K562 (cell line): ENCODE results near the gene TTLL11. TPM values are rescaled to one million over a fixed set of nuclear protein-coding genes. Genes with fewer than 3 reads are reported as not detected.

Experiments used
- ATAC-seq: fragments of 200-7000 bp; cut with Tn5 transposase; 3 replicates; pipeline ENCODE4 v1.9.1; 2020; ENCODE audit warnings: moderate library complexity
- BruUV-seq: library from RNA; stranded (reverse); fragments of 400-500 nt; replicated peaks from 2 replicates; lab custom pipeline; 2021; lab: Mats Ljungman, UMichigan
- CTCF ChIA-PET: fragments of 300-600 bp; formaldehyde crosslinking; extraction: SDS; loops from one replicate; lab custom pipeline; 2021; ENCODE audit warnings: low intra/inter-chr PET ratio; lab: Yijun Ruan, JAX
- POLR2A ChIA-PET: fragments of 300-600, 350-650 bp; sonication (Branson Sonifier 250); formaldehyde crosslinking; extraction: SDS; loops from one replicate; lab custom pipeline; 2021; ENCODE audit warnings: antibody characterized with exemption, inconsistent platforms; lab: Yijun Ruan, JAX
- DNase-seq, 4 experiments: peaks; one replicate each; pipeline versions ENCODE4 v3.0.0 to v3.0.0-alpha.2; 2011 to 2018; ENCODE audit warnings: low spot score in 3 of 4, mixed read lengths in 3 of 4; ENCODE audit errors: extremely low read depth in 1 of 4
- FAIRE-seq: peaks from 2 replicates; lab custom pipeline; 2011; peaks lifted over from hg19 to GRCh38; lab: Jason Lieb, UNC
- H2AFZ ChIP-seq: 2 replicates; pipeline ENCODE4 v1.6.0; 2011; ENCODE audit warnings: low read depth, low read length, control low read depth, inconsistent platforms
- H3K27ac ChIP-seq: fragments of 200-600 bp; 3 replicates; pipeline ENCODE4 v1.8.0; 2011; ENCODE audit warnings: low read depth, mild to moderate bottlenecking, control low read depth, inconsistent platforms, low read length, moderate library complexity, mixed read lengths; ENCODE audit errors: extremely low read depth
- H3K27me3 ChIP-seq, 2 experiments: fragments of 300-600 bp in 1 of 2; 2 replicates in 1 of 2; 3 replicates in 1 of 2; pipeline versions ENCODE4 v1.6.0 to v1.8.0; 2011; ENCODE audit warnings: inconsistent platforms in 2 of 2, low read length in 2 of 2, mild to moderate bottlenecking in 1 of 2, mixed read lengths in 1 of 2, moderate library complexity in 1 of 2; ENCODE audit not compliant: control insufficient read depth in 2 of 2, insufficient read depth in 2 of 2
- H3K36me3 ChIP-seq: fragments of 300-600 bp; 3 replicates; pipeline ENCODE4 v1.8.0; 2011; ENCODE audit warnings: mild to moderate bottlenecking, low read length, inconsistent platforms; ENCODE audit not compliant: control insufficient read depth, insufficient read depth
- H3K4me1 ChIP-seq, 2 experiments: fragments of 200-600 bp in 1 of 2; replicated peaks in 1 of 2; 2 replicates in 1 of 2; 3 replicates in 1 of 2; pipeline versions ENCODE4 v1.5.1 to v1.8.0; 2011; ENCODE audit warnings: inconsistent platforms in 2 of 2, low read length in 2 of 2, mild to moderate bottlenecking in 1 of 2, mixed read lengths in 1 of 2, moderate library complexity in 1 of 2; ENCODE audit not compliant: control insufficient read depth in 2 of 2, insufficient read depth in 2 of 2
- H3K4me2 ChIP-seq: 2 replicates; pipeline ENCODE4 v1.6.1; 2011; ENCODE audit warnings: low read length, control low read depth, inconsistent platforms, mixed read lengths; ENCODE audit not compliant: insufficient read depth
- H3K4me3 ChIP-seq: fragments of 200-600 bp; sonication (generic), shearing (Covaris generic); 2 replicates; pipeline ENCODE4 v1.5.1; 2016; ENCODE audit warnings: control low read depth, inconsistent platforms
- H3K79me2 ChIP-seq: fragments of 200-600 bp; 3 replicates; pipeline ENCODE4 v1.8.0; 2011; ENCODE audit warnings: low read length, inconsistent platforms; ENCODE audit not compliant: control insufficient read depth, insufficient read depth
- H3K9ac ChIP-seq, 2 experiments: 2 replicates each; pipeline versions ENCODE4 v1.6.0 to v1.6.1; 2011; ENCODE audit warnings: low read depth in 2 of 2, low read length in 2 of 2, control low read depth in 1 of 2, inconsistent platforms in 1 of 2, mild to moderate bottlenecking in 1 of 2, mixed read lengths in 1 of 2; ENCODE audit not compliant: insufficient read depth in 1 of 2
- H3K9me1 ChIP-seq: one replicate; pipeline ENCODE4 v1.6.0; 2011; ENCODE audit warnings: inconsistent platforms, mild to moderate bottlenecking, low read length, moderate library complexity; ENCODE audit not compliant: control insufficient read depth, insufficient read depth
- H3K9me3 ChIP-seq: replicated peaks from 2 replicates; pipeline ENCODE4 v1.5.1; 2011; ENCODE audit warnings: low read depth, low read length, inconsistent platforms; ENCODE audit not compliant: control insufficient read depth, insufficient read depth
- H4K20me1 ChIP-seq: replicated peaks from 2 replicates; pipeline ENCODE4 v1.6.1; 2011; ENCODE audit warnings: low read length, inconsistent platforms, mixed read lengths; ENCODE audit not compliant: control insufficient read depth, insufficient read depth
- CREBBP ChIP-seq: IDR thresholded peaks from one replicate; pipeline ENCODE4 v1.6.1; 2012; ENCODE audit warnings: low read depth, mild to moderate bottlenecking, control low read depth, inconsistent platforms, low read length
- HMG20A ChIP-seq: fragments of 450-650 bp; formaldehyde crosslinking; conservative IDR thresholded peaks from 2 replicates; pipeline ENCODE4 v1.4.0; 2020; ENCODE audit warnings: mild to moderate bottlenecking, mixed read lengths
- HOMEZ ChIP-seq: fragments of 250-450 bp; sonication (Bioruptor Pico); IDR thresholded peaks from 2 replicates; pipeline ENCODE4 v1.4.0; 2020; ENCODE audit warnings: mild to moderate bottlenecking, moderate library complexity
- NBN ChIP-seq: fragments of 450-650 bp; IDR thresholded peaks from 2 replicates; pipeline ENCODE4 v1.6.1; 2016; ENCODE audit warnings: low read depth, mild to moderate bottlenecking
- PREB ChIP-seq: sonication (generic); formaldehyde crosslinking; IDR thresholded peaks from 2 replicates; pipeline ENCODE4 v1.8.1; 2023; ENCODE audit warnings: mild to moderate bottlenecking, missing genetic modification reagents
- PTTG1 ChIP-seq: fragments of 450-650 bp; IDR thresholded peaks from 2 replicates; pipeline ENCODE4 v1.6.1; 2016; ENCODE audit warnings: low read depth, mild to moderate bottlenecking, missing genetic modification characterization, missing compliant biosample characterization
- TCF3 ChIP-seq: sonication (generic); formaldehyde crosslinking; IDR thresholded peaks from 2 replicates; pipeline ENCODE4 v1.4.0; 2020; ENCODE audit warnings: mild to moderate bottlenecking, missing genetic modification reagents
- ZNF253 ChIP-seq: fragments of 250-450 bp; sonication (Bioruptor Pico); conservative IDR thresholded peaks from 2 replicates; pipeline ENCODE4 v1.6.1; 2021; ENCODE audit warnings: mild to moderate bottlenecking
- ZNF41 ChIP-seq: fragments of 250-450 bp; sonication (Bioruptor Pico); conservative IDR thresholded peaks from 2 replicates; pipeline ENCODE4 v1.4.0; 2020; ENCODE audit warnings: mild to moderate bottlenecking
- ZNF583 ChIP-seq: fragments of 250-450 bp; sonication (Bioruptor Pico); IDR thresholded peaks from 2 replicates; pipeline ENCODE4 v1.4.0; 2020
- WGBS: fragments of 100-300 bp; shearing (Covaris generic); methylation state at CpG from one replicate; pipeline ENCODE4 v1.1.6; 2016; ENCODE audit warnings: low coverage, mixed read lengths; ENCODE audit not compliant: insufficient coverage; ENCODE audit errors: missing lambda C conversion rate; 5-methylcytosine and 5-hydroxymethylcytosine counted together
- in situ Hi-C: fragments of 300-500 bp; cut with MboI; formaldehyde crosslinking; loops from 4 replicates; pipeline ENCODE4 v1.15.0; 2018; ENCODE audit warnings: inconsistent platforms, mixed read lengths
- intact Hi-C: fragments of 100-400 bp; cut with micrococcal nuclease; formaldehyde crosslinking; loops from 2 replicates; pipeline ENCODE4 v1.14.2; 2022
- polyA plus RNA-seq, 8 experiments: library from polyadenylated mRNA; depleted of rRNA in 4 of 8; stranded (reverse) in 5 of 8; unstranded in 3 of 8; fragments of >200 nt; fragmentation: Nextera tagmentation in 2 of 8; fragmentation: Illumina TruSeq in 1 of 8; extraction: Ambion mirVana in 2 of 8; extraction: Trizol in 1 of 8; gene quantifications; 2 replicates each; pipeline versions ENCODE4 v1.2.1 to v1.2.3, GENCODE V29; 2011 to 2014; ENCODE audit warnings: inconsistent platforms in 1 of 8, missing spikeins in 1 of 8
- total RNA-seq, 7 experiments: library from RNA; depleted of rRNA in 6 of 7; stranded (reverse); fragments of >200 nt in 6 of 7; fragmentation: Illumina TruSeq in 2 of 7; extraction: Trizol in 2 of 7; gene quantifications; 2 replicates each; pipeline versions ENCODE4 v1.2.1 to v1.2.3, GENCODE V29; 2011 to 2021; ENCODE audit warnings: low replicate concordance in 1 of 7

The TTLL11 gene
- total and polyA plus RNA-seq, 9 of the 15 experiments (the other 6 are each of a cell fraction or from before 2014, with no cell fraction given), result 0.83 to 4.4 (median 2.7) TPM

- TF ChIP-seq PREB (CRISPR knock-in tag) (no peak), TCF3 (CRISPR knock-in tag) (no peak), HOMEZ (CRISPR knock-in tag) (no peak), ZNF253 (no peak), CREBBP (no peak), ZNF583 (CRISPR knock-in tag) (no peak), NBN (no peak)
- TF ChIP-seq, all 486 proteins: peak for 0
Measured at GRCh38 chr9:121852241-121852640, 240.9 kb downstream of the TTLL11 start (continued).

- Histone ChIP-seq H3K27me3 (peaks cover 8 to 35% of the 10 kb centered on the region in 2 experiments), H2AFZ (no peak overlapping the region), H3K4me2 (no peak overlapping the region), H3K9me3 (no peaks in the 10 kb centered on the region), H4K20me1 (no peaks in the 10 kb centered on the region), H3K4me3 (no peak overlapping the region), H3K4me1 (no peaks in the 10 kb centered on the region; a peak in 1 of 5 replicates), H3K79me2 (no peaks in the 10 kb centered on the region), H3K27ac (no peak overlapping the region), H3K9ac (no peak overlapping the region), H3K36me3 (no peaks in the 10 kb centered on the region), H3K9me1 (no peaks in the 10 kb centered on the region)
- in situ Hi-C loops (no loop called here), intact Hi-C loops (loop anchor here (10.0 kb wide), 1 partner anchor 157 kb away; no protein-coding TSS in a partner anchor)
- no TSS peak for BruUV-seq
- TF ChIP-seq PTTG1, result no peak
- no peak for TF ChIP-seq ZNF41 (CRISPR knock-in tag)
- TF ChIP-seq HMG20A (CRISPR knock-in tag), result no peak
- FAIRE-seq (no peak), ATAC-seq (no peak), DNase-seq (no peak)
- CTCF ChIA-PET, result no interaction called here
- POLR2A ChIA-PET, result no interaction called here
- WGBS, result 1% methylated on average over 9 of the region's 9 CpGs
Measured at GRCh38 chr9:121851641-121852091, 241.4 kb downstream of the TTLL11 start.
